ENCODE measurements around the gene WDR37.
A peak's percentile ranks its signal among the peaks of the same experiment; 100 is the strongest.

The WDR37 gene

DNA sequence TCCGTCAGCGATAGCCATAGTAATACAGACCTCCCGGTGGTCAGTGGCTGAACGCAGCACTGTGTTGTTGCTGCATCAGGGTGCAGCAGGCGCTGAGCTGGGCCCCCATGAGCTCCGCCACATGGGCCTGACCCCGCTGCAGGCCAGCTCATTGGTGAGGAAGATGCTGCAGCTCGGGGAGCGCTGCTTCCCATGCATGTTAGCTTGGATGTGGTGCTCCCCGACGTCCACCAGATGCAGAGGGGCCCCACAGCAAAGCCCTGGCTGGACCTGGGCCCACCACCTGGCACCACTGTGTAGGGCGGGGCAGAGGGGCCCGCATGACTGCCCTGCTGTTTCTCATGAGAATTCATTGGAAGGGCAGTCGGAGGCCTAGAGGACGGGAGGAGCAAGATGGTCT lies 50.8 kb downstream of the WDR37 start:
- no peak overlapping the region for H3K27ac ChIP-seq
- no peak for TF ChIP-seq ZFX (IDR thresholded peaks at IDR 0.05; ENCODE audit: borderline replicate concordance)
- TF ChIP-seq, protein P1, sequence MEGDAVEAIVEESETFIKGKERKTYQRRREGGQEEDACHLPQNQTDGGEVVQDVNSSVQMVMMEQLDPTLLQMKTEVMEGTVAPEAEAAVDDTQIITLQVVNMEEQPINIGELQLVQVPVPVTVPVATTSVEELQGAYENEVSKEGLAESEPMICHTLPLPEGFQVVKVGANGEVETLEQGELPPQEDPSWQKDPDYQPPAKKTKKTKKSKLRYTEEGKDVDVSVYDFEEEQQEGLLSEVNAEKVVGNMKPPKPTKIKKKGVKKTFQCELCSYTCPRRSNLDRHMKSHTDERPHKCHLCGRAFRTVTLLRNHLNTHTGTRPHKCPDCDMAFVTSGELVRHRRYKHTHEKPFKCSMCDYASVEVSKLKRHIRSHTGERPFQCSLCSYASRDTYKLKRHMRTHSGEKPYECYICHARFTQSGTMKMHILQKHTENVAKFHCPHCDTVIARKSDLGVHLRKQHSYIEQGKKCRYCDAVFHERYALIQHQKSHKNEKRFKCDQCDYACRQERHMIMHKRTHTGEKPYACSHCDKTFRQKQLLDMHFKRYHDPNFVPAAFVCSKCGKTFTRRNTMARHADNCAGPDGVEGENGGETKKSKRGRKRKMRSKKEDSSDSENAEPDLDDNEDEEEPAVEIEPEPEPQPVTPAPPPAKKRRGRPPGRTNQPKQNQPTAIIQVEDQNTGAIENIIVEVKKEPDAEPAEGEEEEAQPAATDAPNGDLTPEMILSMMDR (IDR thresholded peaks at IDR 0.05), result no peak

DNA sequence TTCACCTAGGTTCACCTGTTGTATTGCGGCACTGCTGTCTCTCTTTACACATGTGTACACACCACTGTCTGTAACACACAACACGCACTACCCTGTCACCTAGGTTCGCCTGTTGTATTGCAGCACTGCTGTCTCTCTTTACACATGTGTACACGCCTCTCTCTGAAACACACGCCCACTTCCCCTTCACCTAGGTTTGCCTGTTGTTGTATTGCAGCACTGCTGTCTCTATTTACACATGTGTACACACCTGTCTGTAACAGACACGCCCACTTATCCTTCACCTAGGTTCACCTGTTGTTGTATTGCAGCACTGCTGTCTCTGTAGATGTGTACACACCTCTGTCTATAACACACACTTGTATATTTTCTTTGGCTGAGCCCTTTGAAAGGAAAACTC lies 51.5 kb downstream of the WDR37 start:
- TF ChIP-seq, protein P1 (IDR thresholded peaks at IDR 0.05), result no peak
- no peak for TF ChIP-seq ZFX (IDR thresholded peaks at IDR 0.05; ENCODE audit: borderline replicate concordance)
- no peak overlapping the region for H3K27ac ChIP-seq

DNA sequence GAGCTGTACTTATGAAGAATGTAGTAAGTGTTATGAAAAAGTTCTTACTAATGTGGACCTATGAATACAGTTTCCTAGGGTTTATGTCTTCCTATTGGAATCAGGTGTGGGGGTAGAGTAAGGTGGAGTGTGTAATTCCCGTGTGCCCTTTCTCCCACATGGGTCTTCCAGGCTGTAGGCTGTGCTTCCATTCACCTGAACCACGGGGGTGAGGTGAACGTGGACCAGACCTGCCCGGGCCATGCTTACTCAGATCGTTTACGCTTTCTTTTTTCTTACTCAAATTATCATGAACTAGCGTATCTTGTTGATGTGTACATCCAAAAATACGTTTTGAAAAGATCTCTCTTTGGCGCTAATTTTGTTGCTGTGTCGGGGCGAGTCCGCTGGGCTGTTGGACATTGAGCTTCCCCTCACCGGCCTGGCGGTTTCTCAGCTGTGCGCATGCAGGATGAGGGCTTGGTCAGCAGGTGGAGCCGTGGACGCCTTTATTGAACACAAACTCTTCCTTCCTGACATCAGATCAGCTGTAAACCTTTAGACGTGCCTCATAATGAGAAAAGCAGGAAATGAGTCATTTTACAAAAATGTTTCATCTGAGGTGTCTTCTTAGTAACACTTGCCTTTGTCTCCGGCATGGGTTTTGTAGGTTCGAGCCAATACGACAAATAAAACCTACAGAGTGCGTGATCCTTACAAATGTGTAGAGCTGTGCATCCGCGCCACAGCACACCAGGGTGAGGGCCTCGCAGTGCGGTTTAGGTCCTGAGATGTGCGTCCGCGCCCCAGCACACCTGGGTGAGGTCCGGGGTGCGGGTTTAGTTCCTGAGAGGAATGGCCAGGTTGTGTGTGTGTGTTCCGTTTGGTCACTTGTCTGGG lies 53.8 kb downstream of the WDR37 start:
- H3K27ac ChIP-seq, result no peak overlapping the region

DNA sequence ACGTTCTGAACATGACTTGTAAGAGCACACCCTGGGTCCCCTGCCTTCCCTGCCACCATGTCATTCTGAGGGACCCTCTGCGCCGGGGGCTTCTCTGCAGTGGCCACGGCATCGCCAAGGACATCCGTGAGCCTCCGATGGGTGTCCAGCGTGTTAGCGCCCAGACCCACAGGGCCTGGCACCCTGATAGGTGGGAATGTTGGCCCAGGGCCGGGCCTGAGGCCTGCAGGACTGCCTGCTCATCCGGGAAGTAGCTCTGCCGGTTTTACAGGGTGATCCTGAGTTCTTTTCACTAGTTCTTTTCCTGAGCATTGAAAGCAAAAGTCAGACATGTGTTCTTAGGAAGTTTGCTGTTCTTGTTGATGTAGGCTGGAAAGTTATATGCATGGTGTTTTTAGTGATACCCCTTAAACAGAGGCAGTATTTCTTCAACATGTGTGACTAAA lies 54.5 kb downstream of the WDR37 start:
- H3K27ac ChIP-seq, result no peak overlapping the region
- TF ChIP-seq, protein P1 (IDR thresholded peaks at IDR 0.05), result no peak
- no peak for TF ChIP-seq ZFX (IDR thresholded peaks at IDR 0.05; ENCODE audit: borderline replicate concordance)

More for the DNA sequence above, 53.8 kb downstream of the WDR37 start:
- TF ChIP-seq, protein P1 (IDR thresholded peaks at IDR 0.05), result peak; percentile 80
- TF ChIP-seq ZFX (IDR thresholded peaks at IDR 0.05; ENCODE audit: borderline replicate concordance), result no peak

DNA sequence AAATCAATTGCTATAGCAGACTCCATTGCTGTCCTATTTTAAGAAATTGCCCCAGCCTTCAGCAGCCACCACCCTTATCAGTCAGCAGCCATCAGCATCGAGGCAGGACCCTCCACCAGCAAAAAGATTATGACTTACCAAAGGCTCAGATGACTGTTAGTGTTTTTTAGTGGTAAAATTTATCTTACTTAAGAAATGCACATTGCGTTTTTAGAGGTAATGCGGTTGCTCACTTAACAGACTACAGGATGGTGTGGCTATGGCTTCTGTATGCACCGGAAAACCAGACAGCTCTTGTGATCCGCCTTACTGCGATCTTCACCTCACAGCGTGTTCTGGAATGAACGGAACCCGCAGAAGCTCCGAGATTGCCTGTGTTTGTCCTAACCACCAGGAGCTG lies 58.1 kb downstream of the WDR37 start:
- TF ChIP-seq, protein P1 (IDR thresholded peaks at IDR 0.05), result no peak
- TF ChIP-seq ZFX (IDR thresholded peaks at IDR 0.05; ENCODE audit: borderline replicate concordance), result no peak
- H3K27ac ChIP-seq, result no peak overlapping the region

DNA sequence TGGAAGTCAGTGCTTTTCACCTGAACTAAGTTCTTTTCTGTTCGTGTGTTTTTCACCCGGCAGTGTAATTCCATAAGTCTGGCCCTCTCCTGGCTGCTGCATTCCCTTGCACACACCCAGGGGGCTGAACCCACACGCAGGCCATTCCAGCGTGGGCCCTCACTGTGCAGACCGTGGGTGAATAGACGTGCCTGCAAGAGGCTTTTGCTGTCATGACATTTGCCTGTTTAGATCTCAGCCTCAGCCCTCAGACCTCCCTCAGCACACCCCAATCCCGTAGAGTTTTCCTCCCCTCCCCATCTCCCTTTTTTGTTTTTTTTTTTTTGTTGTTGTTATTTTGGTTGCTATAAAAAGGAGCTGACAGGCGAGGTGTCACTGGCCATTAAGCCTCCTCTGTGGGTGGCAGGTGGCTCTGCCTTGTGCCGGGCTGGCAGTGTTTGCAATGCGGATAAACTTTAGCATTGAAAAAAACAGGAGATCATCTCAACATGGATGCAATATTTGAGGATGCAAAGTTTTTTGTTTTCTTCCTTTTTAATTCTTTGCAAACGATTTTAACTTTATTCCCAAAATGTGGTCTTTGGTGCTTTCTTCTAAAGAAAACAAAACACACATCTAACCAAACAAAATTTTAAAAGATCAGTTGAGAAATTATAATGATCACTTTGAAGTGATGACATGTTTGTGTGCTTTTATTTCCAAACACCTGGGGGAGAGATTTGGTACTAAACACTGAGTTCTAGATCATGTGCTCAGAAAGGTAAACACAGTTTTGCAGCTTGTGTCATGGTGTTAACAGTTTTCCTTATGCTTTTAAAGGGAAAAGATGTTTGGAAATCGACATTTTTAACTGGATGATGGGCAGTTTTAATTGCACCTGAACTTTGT lies 58.8 kb downstream of the WDR37 start:
- no peak overlapping the region for H3K27ac ChIP-seq

More for the DNA sequence above, 58.8 kb downstream of the WDR37 start:
- TF ChIP-seq, protein P1 (IDR thresholded peaks at IDR 0.05), result no peak
- no peak for TF ChIP-seq ZFX (IDR thresholded peaks at IDR 0.05; ENCODE audit: borderline replicate concordance)
